Uterus (tissue), 4 donors: Measurements from ENCODE around the gene APOBEC3F. TPM values are rescaled to one million over a fixed set of nuclear protein-coding genes. Genes with fewer than 3 reads are reported as not detected.
A peak's percentile ranks its signal among the peaks of the same experiment; 100 is the strongest.
"Not testable (repeated sequence)": the region's sequence is repeated elsewhere in the genome, so short reads cannot be mapped to it uniquely, and the experiment has no call there.

Experiments used
- DNase-seq, 2 donors: peaks; one replicate each; pipeline ENCODE4 v3.0.0-alpha.2; 2019 to 2020
- H3K27ac ChIP-seq, 2 donors: fragments of 200-600 bp; sonication (generic); 1 replicate in 1 of 2; 2 replicates in 1 of 2; pipeline ENCODE4 v1.5.1; 2016 to 2018
- H3K27me3 ChIP-seq, 2 donors: fragments of 200-600 bp; sonication (generic); one replicate each; pipeline ENCODE4 v1.5.1; 2018 to 2019; ENCODE audit warnings: control low read depth in 1 of 2
- H3K36me3 ChIP-seq, 2 donors: fragments of 200-600 bp; sonication (generic); one replicate each; pipeline ENCODE4 v1.5.1; 2019; ENCODE audit warnings: control low read depth in 1 of 2
- H3K4me1 ChIP-seq, 2 donors: fragments of 200-600 bp; sonication (generic); one replicate each; pipeline ENCODE4 v1.5.1; 2018 to 2019; ENCODE audit warnings: control low read depth in 1 of 2
- H3K4me3 ChIP-seq, 2 donors: fragments of 200-600 bp; sonication (generic); 1 replicate in 1 of 2; 2 replicates in 1 of 2; pipeline ENCODE4 v1.5.1; 2018 to 2019; ENCODE audit warnings: mild to moderate bottlenecking in 1 of 2
- H3K9me3 ChIP-seq, 2 donors: fragments of 200-600 bp; sonication (generic); one replicate each; pipeline ENCODE4 v1.5.1; 2019; ENCODE audit warnings: control low read depth in 1 of 2
- CTCF ChIP-seq, 4 experiments: fragments of 200-600 bp in 2 of 4; fragments of 450-650 bp in 2 of 4; sonication (generic) in 2 of 4; IDR thresholded peaks; one replicate each; pipeline ENCODE4 v1.5.1; 2016 to 2019; ENCODE audit warnings: antibody characterized with exemption in 4 of 4, mild to moderate bottlenecking in 2 of 4, moderate library complexity in 1 of 4
- POLR2A ChIP-seq, 2 donors: fragments of 450-650 bp; IDR thresholded peaks; one replicate each; pipeline ENCODE4 v1.6.1; 2016; ENCODE audit warnings: antibody characterized with exemption in 2 of 2, mild to moderate bottlenecking in 1 of 2, moderate library complexity in 1 of 2
- intact Hi-C: fragments of 100-400 bp; cut with DNase I; formaldehyde crosslinking; loops from one replicate; pipeline ENCODE4 v1.15.1; 2023; ENCODE audit warnings: low total_unique reads
- total RNA-seq, 4 donors: library from RNA; depleted of rRNA in 3 of 4; stranded (reverse); fragments of >200 nt in 3 of 4; gene quantifications; one replicate each; pipeline versions ENCODE4 v1.1.0 to v1.2.4, GENCODE V29; 2014 to 2023
- donor health status: DM: yes; HTN: yes; CAD: no.

APOBEC3F gene
- total RNA-seq, 4 donors from 2014 or later: 1.2 to 26.6 (median 4.2) TPM; not detected in 1

- Histone ChIP-seq H3K27ac (peak overlapping the region; percentile 88 to 90), H3K4me3 (no peak overlapping the region), H3K4me1 (peaks cover 6 to 8% of the 10 kb centered on the region in 2 donors), H3K9me3 (no peaks in the 10 kb centered on the region), H3K27me3 (no peaks in the 10 kb centered on the region), H3K36me3 (no peaks in the 10 kb centered on the region)
- DNase-seq: no peak
- intact Hi-C loops: no loop called here
- TF ChIP-seq POLR2A (IDR thresholded peaks at IDR 0.05): no peak
- TF ChIP-seq CTCF (IDR thresholded peaks at IDR 0.05): no peak
Observed at GRCh38 chr22:39041908-39042307, 1.2 kb downstream of the APOBEC3F start.

- H3K9me3 ChIP-seq, intact Hi-C loops, H3K36me3 ChIP-seq, H3K4me3 ChIP-seq, H3K27me3 ChIP-seq, DNase-seq, H3K4me1 ChIP-seq, H3K27ac ChIP-seq: not testable (repeated sequence)
Observed at GRCh38 chr22:39043063-39043462, 2.4 kb downstream of the APOBEC3F start.

- H3K27ac ChIP-seq, H3K4me3 ChIP-seq, H3K9me3 ChIP-seq, H3K4me1 ChIP-seq, intact Hi-C loops, H3K36me3 ChIP-seq, DNase-seq, H3K27me3 ChIP-seq: not testable (repeated sequence)
Observed at GRCh38 chr22:39045136-39045535, 4.5 kb downstream of the APOBEC3F start.

- H3K9me3 ChIP-seq, H3K27me3 ChIP-seq, H3K27ac ChIP-seq, H3K4me3 ChIP-seq, DNase-seq, H3K36me3 ChIP-seq, intact Hi-C loops, H3K4me1 ChIP-seq: not testable (repeated sequence)
Observed at GRCh38 chr22:39049486-39049885, 8.8 kb downstream of the APOBEC3F start.

- intact Hi-C loops, H3K27me3 ChIP-seq, H3K36me3 ChIP-seq, DNase-seq, H3K4me3 ChIP-seq, H3K9me3 ChIP-seq, H3K27ac ChIP-seq, H3K4me1 ChIP-seq: not testable (repeated sequence)
Observed at GRCh38 chr22:39051844-39052495, 11.3 kb downstream of the APOBEC3F start.

GRCh38 chr22:39055658-39056057 is 15.0 kb downstream of the APOBEC3F start:
- TF ChIP-seq POLR2A (IDR thresholded peaks at IDR 0.05) (no peak), CTCF (IDR thresholded peaks at IDR 0.05) (no peak)
- Histone ChIP-seq H3K36me3 (no peaks in the 10 kb centered on the region), H3K27me3 (no peaks in the 10 kb centered on the region), H3K4me1 (no peaks in the 10 kb centered on the region), H3K9me3 (no peaks in the 10 kb centered on the region), H3K27ac (no peak overlapping the region), H3K4me3 (no peak overlapping the region)
- DNase-seq: no peak
- intact Hi-C loops: no loop called here

GRCh38 chr22:39061290-39061689 is 20.6 kb downstream of the APOBEC3F start:
- intact Hi-C loops, DNase-seq, H3K4me3 ChIP-seq, H3K27me3 ChIP-seq, H3K27ac ChIP-seq, H3K36me3 ChIP-seq, H3K9me3 ChIP-seq, H3K4me1 ChIP-seq: not testable (repeated sequence)

GRCh38 chr22:39061951-39062350 is 21.3 kb downstream of the APOBEC3F start:
- DNase-seq, intact Hi-C loops: not testable (repeated sequence)

GRCh38 chr22:39063904-39064303 is 23.2 kb downstream of the APOBEC3F start:
- H3K36me3 ChIP-seq, DNase-seq, H3K27me3 ChIP-seq, H3K9me3 ChIP-seq, intact Hi-C loops, H3K4me3 ChIP-seq, H3K4me1 ChIP-seq, H3K27ac ChIP-seq: not testable (repeated sequence)

More at GRCh38 chr22:39061951-39062350, 21.3 kb downstream of the APOBEC3F start:
- not testable (repeated sequence) for H3K4me3 ChIP-seq, H3K36me3 ChIP-seq, H3K27me3 ChIP-seq, H3K9me3 ChIP-seq, H3K27ac ChIP-seq, H3K4me1 ChIP-seq

GRCh38 chr22:39066442-39067276 is 26.0 kb downstream of the APOBEC3F start:
- H3K27me3 ChIP-seq, H3K36me3 ChIP-seq, intact Hi-C loops, H3K4me1 ChIP-seq, H3K9me3 ChIP-seq, H3K27ac ChIP-seq, H3K4me3 ChIP-seq, DNase-seq: not testable (repeated sequence)
